A549 (cell line): ENCODE results near the gene ADIPOQ. TPM values are rescaled to one million over a fixed set of nuclear protein-coding genes. Genes with fewer than 3 reads are reported as not detected.

Source experiments
- ATAC-seq, 2 experiments: fragments of 200-7000 bp in 1 of 2; fragments of >200 bp in 1 of 2; cut with Nextera tagmentation in 1 of 2; cut with Tn5 transposase in 1 of 2; 3 replicates each; pipeline versions ENCODE4 v1.8.0 to v1.9.1; 2018 to 2020; ENCODE audit warnings: mild to moderate bottlenecking in 1 of 2, moderate library complexity in 1 of 2
- CTCF ChIA-PET: fragments of 300-600 bp; sonication (Branson Sonifier 250); formaldehyde crosslinking; extraction: SDS; loops from one replicate; lab custom pipeline; 2021; ENCODE audit warnings: antibody characterized with exemption, inconsistent platforms; lab: Yijun Ruan, JAX
- POLR2A ChIA-PET: fragments of 350-600 bp; formaldehyde crosslinking; extraction: SDS; loops from one replicate; lab custom pipeline; 2021; ENCODE audit warnings: antibody characterized with exemption, inconsistent platforms; lab: Yijun Ruan, JAX
- DNase-seq, 2 experiments: peaks; one replicate each; pipeline versions ENCODE4 v3.0.0 to v3.0.0-alpha.2; 2011 to 2016; ENCODE audit warnings: low read depth in 1 of 2, low spot score in 1 of 2
- FAIRE-seq: peaks from 2 replicates; lab custom pipeline; 2011; peaks lifted over from hg19 to GRCh38; lab: Jason Lieb, UNC
- H3K27ac ChIP-seq, 2 experiments: fragments of >200 bp; sonication (Bioruptor Twin); formaldehyde crosslinking; 3 replicates each; pipeline ENCODE4 v1.5.1; 2016 to 2017
- H3K4me1 ChIP-seq: fragments of >200 bp; sonication (Bioruptor Twin); formaldehyde crosslinking; 3 replicates; pipeline ENCODE4 v1.6.1; 2016
- H3K4me2 ChIP-seq: fragments of >200 bp; sonication (Bioruptor Twin); formaldehyde crosslinking; 3 replicates; pipeline ENCODE4 v1.6.1; 2016
- H3K4me3 ChIP-seq: fragments of >200 bp; sonication (Bioruptor Twin); formaldehyde crosslinking; 3 replicates; pipeline ENCODE4 v1.5.1; 2016
- H3K9me3 ChIP-seq: fragments of >200 bp; sonication (Bioruptor Twin); formaldehyde crosslinking; 3 replicates; pipeline ENCODE4 v1.6.1; 2016
- ATOH8 ChIP-seq: fragments of 250-450 bp; sonication (Bioruptor Pico); IDR thresholded peaks from 2 replicates; pipeline ENCODE4 v1.5.0; 2020; ENCODE audit warnings: low read depth, mild to moderate bottlenecking, moderate library complexity
- CBX8 ChIP-seq: fragments of 200-600 bp; sonication (generic); IDR thresholded peaks from 2 replicates; pipeline ENCODE4 v1.6.1; 2016
- CHD2 ChIP-seq: fragments of 150-350 bp; IDR thresholded peaks from 2 replicates; pipeline ENCODE4 v1.6.1; 2014; ENCODE audit warnings: low read length; ENCODE audit not compliant: partially characterized antibody
- CHD4 ChIP-seq: fragments of 200-600 bp; sonication (generic); IDR thresholded peaks from 2 replicates; pipeline ENCODE4 v1.6.1; 2016; ENCODE audit warnings: antibody characterized with exemption, mild to moderate bottlenecking, borderline replicate concordance
- CTCF ChIP-seq: fragments of >200 bp; sonication (Bioruptor Twin); formaldehyde crosslinking; IDR thresholded peaks from 3 replicates; pipeline ENCODE4 v1.5.1; 2016
- E2F6 ChIP-seq: IDR thresholded peaks from 2 replicates; pipeline ENCODE4 v1.6.1; 2012; ENCODE audit warnings: low read depth, borderline replicate concordance
- EHMT2 ChIP-seq: fragments of 200-600 bp; sonication (generic); IDR thresholded peaks from 2 replicates; pipeline ENCODE4 v1.6.1; 2016; ENCODE audit warnings: antibody characterized with exemption, low read depth, mild to moderate bottlenecking, moderate library complexity
- ELK1 ChIP-seq: fragments of 150-350 bp; IDR thresholded peaks from 2 replicates; pipeline ENCODE4 v1.6.1; 2014; ENCODE audit warnings: low read depth, mild to moderate bottlenecking, low read length
- FOSB ChIP-seq: fragments of 250-450 bp; sonication (Bioruptor Pico); IDR thresholded peaks from 2 replicates; pipeline ENCODE4 v1.5.0; 2020; ENCODE audit warnings: mild to moderate bottlenecking, moderate library complexity
- FOXS1 ChIP-seq: fragments of 250-450 bp; sonication (Bioruptor Pico); IDR thresholded peaks from 2 replicates; pipeline ENCODE4 v1.5.0; 2020; ENCODE audit warnings: mild to moderate bottlenecking, moderate library complexity
- JUN ChIP-seq, 2 experiments: fragments of >200 bp; sonication (Bioruptor Twin); formaldehyde crosslinking; IDR thresholded peaks; 2 replicates in 1 of 2; 3 replicates in 1 of 2; pipeline ENCODE4 v1.6.1; 2016 to 2017
- MAFK ChIP-seq: fragments of 450-650 bp; IDR thresholded peaks from 2 replicates; pipeline ENCODE4 v1.6.1; 2014; ENCODE audit not compliant: partially characterized antibody
- MYC ChIP-seq: IDR thresholded peaks from 2 replicates; pipeline ENCODE4 v1.6.1; 2012; ENCODE audit warnings: mild to moderate bottlenecking, inconsistent platforms, low read length, improper control_type of control experiment, borderline replicate concordance
- NFE2L2 ChIP-seq: fragments of 150-350 bp; conservative IDR thresholded peaks from 2 replicates; pipeline ENCODE4 v1.6.1; 2014; ENCODE audit warnings: low read length
- PBX3 ChIP-seq: IDR thresholded peaks from 2 replicates; pipeline ENCODE4 v1.6.1; 2012
- PHF8 ChIP-seq: fragments of 200-600 bp; sonication (generic); IDR thresholded peaks from 2 replicates; pipeline ENCODE4 v1.6.1; 2016; ENCODE audit warnings: low read depth, mild to moderate bottlenecking, antibody characterized with exemption, moderate library complexity, borderline replicate concordance
- POLR2A ChIP-seq: IDR thresholded peaks from 2 replicates; pipeline ENCODE4 v1.6.1; 2012; ENCODE audit warnings: mild to moderate bottlenecking, low read length
- POLR2AphosphoS2 ChIP-seq: conservative IDR thresholded peaks from 2 replicates; pipeline ENCODE4 v1.6.1; 2012; ENCODE audit warnings: low read length, improper control_type of control experiment, inconsistent platforms
- RARB ChIP-seq: fragments of 250-450 bp; sonication (Bioruptor Pico); IDR thresholded peaks from 2 replicates; pipeline ENCODE4 v1.8.0; 2021; ENCODE audit warnings: mild to moderate bottlenecking, moderate library complexity
- SMC3 ChIP-seq: fragments of >200 bp; sonication (Bioruptor Twin); formaldehyde crosslinking; IDR thresholded peaks from 3 replicates; pipeline ENCODE4 v1.6.1; 2018; ENCODE audit warnings: inconsistent platforms
- TP53 ChIP-seq: fragments of 250-450 bp; sonication (Bioruptor Pico); IDR thresholded peaks from 2 replicates; pipeline ENCODE4 v1.5.0; 2021; ENCODE audit warnings: mild to moderate bottlenecking, moderate library complexity
- ZFP36 ChIP-seq: fragments of 450-650 bp; IDR thresholded peaks from 2 replicates; pipeline ENCODE4 v1.6.1; 2014; ENCODE audit warnings: borderline replicate concordance; ENCODE audit not compliant: partially characterized antibody
- WGBS: methylation state at CpG from one replicate; pipeline ENCODE4 v1.1.6; 2017; ENCODE audit errors: missing lambda C conversion rate; 5-methylcytosine and 5-hydroxymethylcytosine counted together
- polyA plus RNA-seq, 4 experiments: library from polyadenylated mRNA; depleted of rRNA in 3 of 4; stranded (reverse); fragments of >200 nt; fragmentation: RNase III in 1 of 4; extraction: RNeasy Plus Mini Kit Qiagen cat#74134 plus additional on column Dnase treatment in 1 of 4; gene quantifications; 2 replicates in 3 of 4; 3 replicates in 1 of 4; pipeline ENCODE4 v1.2.3, GENCODE V29; 2011 to 2017

Gene ADIPOQ
- polyA plus RNA-seq, 2 of the 4 experiments (the other 2 are of a cell fraction), result not detected

- H3K4me2 ChIP-seq, result no peak overlapping the region
- CTCF ChIA-PET, result interaction anchor here (1.0 to 2.2 kb wide), 3 partner anchors 31 to 269 kb away, joined by 3 to 16 read pairs (median 4); no protein-coding TSS in a partner anchor
- H3K9me3 ChIP-seq, result no peaks in the 10 kb centered on the region
- WGBS, result 92% methylated on average over 5 of the region's 5 CpGs
- ATAC-seq, result no peak
- H3K4me1 ChIP-seq, result peaks cover 14% of the 10 kb centered on the region; the same call in 2 of the 3 replicates
- POLR2A ChIA-PET, result no interaction called here
- no peak for DNase-seq
- no peak overlapping the region for H3K4me3 ChIP-seq
- TF ChIP-seq CTCF (no peak), ELK1 (no peak), MAFK (no peak), EHMT2 (no peak), SMC3 (no peak), RARB (CRISPR knock-in tag) (no peak)
- TF ChIP-seq, all 56 proteins: peak for 0
- H3K27ac ChIP-seq, result no peak overlapping the region
- FAIRE-seq, result no peak
Observed at GRCh38 chr3:186818516-186818915, 24.0 kb upstream of the ADIPOQ start.

- CTCF ChIA-PET, result interaction anchor here (1.0 to 2.2 kb wide), 4 partner anchors 11 to 269 kb away, joined by 3 to 16 read pairs (median 4); no protein-coding TSS in a partner anchor
- no peaks in the 10 kb centered on the region for H3K9me3 ChIP-seq
- POLR2A ChIA-PET, result no interaction called here
- no peak overlapping the region for H3K27ac ChIP-seq
- TF ChIP-seq CBX8 (no peak), CHD4 (no peak), CHD2 (no peak), JUN (IDR thresholded peaks at IDR 0.05) (no peak)
- TF ChIP-seq, all 56 proteins: peak for 0
- H3K4me2 ChIP-seq, result no peak overlapping the region
- 86% methylated on average over 1 of the region's 1 CpG for WGBS
- no peak overlapping the region for H3K4me3 ChIP-seq
- DNase-seq (no peak), ATAC-seq (no peak), FAIRE-seq (no peak)
- H3K4me1 ChIP-seq, result peaks cover 16% of the 10 kb centered on the region; the same call in 2 of the 3 replicates
Observed at GRCh38 chr3:186818956-186819355, 23.6 kb upstream of the ADIPOQ start.

GRCh38 chr3:186821429-186822387, 20.8 kb upstream of the ADIPOQ start:
- POLR2A ChIA-PET, result interaction anchor here (1.4 kb wide), 1 partner anchor 38 kb away, joined by 4 read pairs; the partner anchor contains the start of gene EIF4A2
- no peak overlapping the region for H3K4me2 ChIP-seq
- peaks cover 10% of the 10 kb centered on the region; the same call in 1 of the 3 replicates for H3K4me1 ChIP-seq
- ATAC-seq, result peak in 1 of 2 experiments; percentile 59; a peak in 3 of 6 replicates
- CTCF ChIA-PET, result interaction anchor here (0.7 to 3.0 kb wide), 24 partner anchors 11 to 768 kb away, joined by 3 to 34 read pairs (median 4); partner anchors contain the start of genes AHSG, DNAJB11 and RFC4
- H3K9me3 ChIP-seq, result no peaks in the 10 kb centered on the region
- 39% methylated on average over 11 of the region's 11 CpGs for WGBS
- H3K4me3 ChIP-seq, result no peak overlapping the region
- no peak overlapping the region for H3K27ac ChIP-seq
- DNase-seq, result peak in 1 of 2 experiments; percentile 56
- FAIRE-seq, result no peak
- no peak for TF ChIP-seq MYC
- no peak for TF ChIP-seq FOXS1 (CRISPR knock-in tag)
- TF ChIP-seq SMC3, result peak; percentile 33; the same call in 1 of the 3 replicates
- no peak for TF ChIP-seq PBX3
- no peak for TF ChIP-seq ATOH8
- TF ChIP-seq CHD4, result no peak
- no peak for TF ChIP-seq FOSB (CRISPR knock-in tag)
- no peak for TF ChIP-seq POLR2A
- TF ChIP-seq JUN (IDR thresholded peaks at IDR 0.05), result no peak
- TF ChIP-seq TP53 (CRISPR knock-in tag), result no peak
- no peak for TF ChIP-seq E2F6
- no peak for TF ChIP-seq POLR2AphosphoS2
- peak; percentile 64 for TF ChIP-seq CTCF
- TF ChIP-seq PHF8, result no peak
- TF ChIP-seq ZFP36, result no peak
- TF ChIP-seq MAFK, result no peak
- TF ChIP-seq NFE2L2, result no peak
